Measurements from ENCODE around the gene CDK11B. TPM values are rescaled to one million over a fixed set of nuclear protein-coding genes. Genes with fewer than 3 reads are reported as not detected.

CDK11B gene
- total and polyA plus RNA-seq, 2 of the 8 experiments (the other 6 are each of a cell fraction or from before 2014, with no cell fraction given), result 11.1 to 31.9 TPM

DNA sequence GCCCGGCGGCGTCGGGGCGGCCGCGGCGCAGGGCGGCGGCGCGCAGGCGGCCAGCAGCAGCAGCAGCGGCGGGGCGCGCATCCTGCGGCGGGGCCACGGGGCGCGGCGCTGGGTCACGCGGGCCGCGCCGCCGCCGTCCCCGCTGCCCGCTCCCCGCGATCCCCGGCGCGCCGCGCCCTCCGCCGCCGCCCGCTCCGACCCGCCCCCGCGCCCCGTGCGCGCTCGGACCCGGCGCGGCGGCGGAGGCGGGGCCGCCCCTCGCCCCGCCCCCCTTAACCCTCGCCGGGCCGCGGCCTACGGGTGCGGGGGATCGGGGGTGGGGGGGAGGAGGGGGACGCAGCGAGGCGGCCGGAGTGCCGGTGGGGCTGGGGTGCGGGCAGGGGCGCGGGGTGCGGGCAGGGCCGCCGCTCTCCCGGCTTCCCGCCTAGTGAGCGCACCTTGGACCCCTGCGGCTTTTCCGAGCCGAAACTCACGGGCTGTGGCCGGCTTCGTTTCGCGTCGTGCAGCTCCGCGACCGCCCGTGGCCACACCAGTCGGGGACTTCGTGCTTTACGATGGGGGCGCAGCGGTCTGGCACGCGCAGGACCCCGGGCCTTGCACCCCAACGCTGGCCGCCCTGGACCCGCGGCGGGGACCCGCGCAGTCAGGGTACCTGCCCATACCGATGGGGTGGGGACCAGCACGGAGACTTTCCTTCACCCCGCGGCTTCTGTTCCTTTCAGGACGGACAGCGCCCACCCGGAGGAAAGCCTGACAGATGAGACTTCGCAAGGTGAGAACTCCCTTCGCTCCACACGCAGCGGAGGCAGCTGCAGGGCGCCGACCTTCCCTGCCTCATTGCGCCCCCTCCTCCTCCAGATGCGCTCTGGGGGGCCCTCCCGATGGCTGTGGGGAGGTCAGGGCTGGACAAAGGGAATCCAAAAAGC lies 58.6 kb downstream of the CDK11B start, which contains the start of gene FNDC10:
FNDC10 (minus strand) TSS at position 201 of the 926 bp plus-strand sequence; CDS start at position 81, 120 bp downstream.
- no peak within 1 kb of the TSS; the same call in 1 of the 2 replicates for H2BK15ac ChIP-seq (ENCODE audit: low read length)
- DNase-seq (ENCODE audit: low read depth in 1 of 2, low spot score in 2 of 2), result peak in 1 of 2 experiments; percentile 68
- TF ChIP-seq KDM1A (IDR thresholded peaks at IDR 0.05; ENCODE audit: borderline replicate concordance, low read length) (no peak), TAF7 (optimal IDR thresholded peaks at IDR 0.05; ENCODE audit: borderline replicate concordance, low read depth, low read length) (no peak), TEAD4 (IDR thresholded peaks at IDR 0.05; ENCODE audit: low read depth, low read length) (no peak), GABPA (IDR thresholded peaks at IDR 0.05; ENCODE audit: borderline replicate concordance, insufficient read depth, low read length) (no peak), BRCA1 (IDR thresholded peaks at IDR 0.05; ENCODE audit: low read depth, low read length) (no peak), KDM5A (IDR thresholded peaks at IDR 0.05; ENCODE audit: low read length) (no peak), EZH2 (IDR thresholded peaks at IDR 0.05; ENCODE audit: low read depth, low read length, severe bottlenecking) (no peak), CTBP2 (IDR thresholded peaks at IDR 0.05; ENCODE audit: borderline replicate concordance, insufficient read depth, insufficient read length, low read length) (no peak), BCL11A (IDR thresholded peaks at IDR 0.05; ENCODE audit: low read depth in 2 of 2, low read length in 2 of 2) (no peak)
- TF ChIP-seq, protein P1, sequence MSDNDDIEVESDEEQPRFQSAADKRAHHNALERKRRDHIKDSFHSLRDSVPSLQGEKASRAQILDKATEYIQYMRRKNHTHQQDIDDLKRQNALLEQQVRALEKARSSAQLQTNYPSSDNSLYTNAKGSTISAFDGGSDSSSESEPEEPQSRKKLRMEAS (IDR thresholded peaks at IDR 0.05), result peak; percentile 60

More for the DNA sequence above, 58.6 kb downstream of the CDK11B start, which contains the start of gene FNDC10:
- peaks cover 16% of the 10 kb centered on the region; the same call in 1 of the 2 replicates for H3K23me2 ChIP-seq (ENCODE audit: low read depth, low read length)
- H3K23ac ChIP-seq (ENCODE audit: insufficient read length), result no peak within 1 kb of the TSS
- H2BK20ac ChIP-seq (ENCODE audit: low read length), result no peak within 1 kb of the TSS
- FAIRE-seq, result no peak
- no peak within 1 kb of the TSS for H3K56ac ChIP-seq (replicated peaks; ENCODE audit: insufficient read length, low read depth, low read length)
- peaks cover 0 to 24% (median 18%) of the 10 kb centered on the region in 4 experiments; a peak in 6 of 7 replicates for H3K4me1 ChIP-seq (replicated peaks in 1 of 4; ENCODE audit: control insufficient read depth in 3 of 4, insufficient read depth in 4 of 4, low read length in 3 of 4)
- no peak within 1 kb of the TSS for H3K14ac ChIP-seq (ENCODE audit: insufficient read length)
- peak within 1 kb of the TSS; percentile 69 to 98 for H3K4me2 ChIP-seq (ENCODE audit: insufficient read depth in 1 of 2, low read depth in 2 of 2, low read length in 2 of 2)
- H3K27ac ChIP-seq (ENCODE audit: low read depth, low read length), result no peak within 1 kb of the TSS
- peak within 1 kb of the TSS; percentile 15; the same call in 1 of the 2 replicates for H2AFZ ChIP-seq (ENCODE audit: low read length)
- peak within 1 kb of the TSS; percentile 74 for H4K91ac ChIP-seq (replicated peaks; ENCODE audit: insufficient read length, low read length)
- H3K36me3 ChIP-seq (ENCODE audit: control insufficient read depth in 2 of 4, insufficient read depth in 4 of 4, low read length in 3 of 4), result no peaks in the 10 kb centered on the region
- peak within 1 kb of the TSS; percentile 30 to 75 (median 44) for H3K4me3 ChIP-seq (ENCODE audit: extremely low read depth in 1 of 4, insufficient read depth in 2 of 4, low read depth in 3 of 4, low read length in 4 of 4)
- H3K9me3 ChIP-seq (ENCODE audit: insufficient read depth in 2 of 2, low read depth in 1 of 2, low read length in 1 of 2), result no peaks in the 10 kb centered on the region
- no peak within 1 kb of the TSS for H2BK120ac ChIP-seq (replicated peaks; ENCODE audit: low read depth, low read length)
- H2BK12ac ChIP-seq (ENCODE audit: low read depth, low read length), result peak within 1 kb of the TSS; percentile 27; the same call in 1 of the 2 replicates
- H4K5ac ChIP-seq (ENCODE audit: insufficient read length, low read depth, low read length), result no peak within 1 kb of the TSS
- ChIA-PET CTCF (ENCODE audit: partially characterized antibody) (interaction anchor here (0.6 to 1.8 kb wide), 3 partner anchors 14 to 228 kb away, joined by 3 to 4 read pairs (median 3); no protein-coding TSS in a partner anchor), POLR2A (ENCODE audit: partially characterized antibody) (interaction anchor here (2.4 kb wide), 1 partner anchor 15 kb away, joined by 9 read pairs; the partner anchor contains the start of gene MIB2)
- H3K27me3 ChIP-seq (replicated peaks in 1 of 4; ENCODE audit: control insufficient read depth in 3 of 4, extremely low read depth in 1 of 4, insufficient read depth in 3 of 4, low read length in 3 of 4), result peaks cover 13 to 41% (median 34%) of the 10 kb centered on the region in 4 experiments
- peaks cover 2 to 6% of the 10 kb centered on the region in 2 experiments for H4K20me1 ChIP-seq (replicated peaks in 1 of 2; ENCODE audit: control insufficient read depth in 1 of 2, insufficient read depth in 2 of 2, low read length in 2 of 2)
- no peak within 1 kb of the TSS for H3K4ac ChIP-seq (replicated peaks; ENCODE audit: insufficient read length, low read depth, low read length)
- H3K79me1 ChIP-seq (ENCODE audit: low read depth, low read length), result no peaks in the 10 kb centered on the region
- H2BK5ac ChIP-seq (ENCODE audit: low read depth, low read length), result no peak within 1 kb of the TSS
- H4K8ac ChIP-seq (ENCODE audit: extremely low read depth, insufficient read depth, low read length), result peak within 1 kb of the TSS; percentile 79
- no peaks in the 10 kb centered on the region for H3K79me2 ChIP-seq (ENCODE audit: control insufficient read depth in 1 of 2, insufficient read depth in 2 of 2, low read length in 2 of 2)
- peak within 1 kb of the TSS; percentile 78 for H3K18ac ChIP-seq (ENCODE audit: extremely low read depth, low read length)
- peak within 1 kb of the TSS in 1 of 4 experiments; percentile 65; a peak in 1 of 7 replicates for H3K9ac ChIP-seq (replicated peaks in 1 of 4; ENCODE audit: extremely low read depth in 1 of 4, low read depth in 3 of 4, low read length in 3 of 4)
- 10% methylated on average over 44 of the region's 125 CpGs; no CpG with 5 or more reads in 1 of the 2 experiments for WGBS, 2 experiments (ENCODE audit: extremely low coverage in 1 of 2, insufficient coverage in 1 of 2, insufficient read length in 1 of 2, insufficient replicate concordance in 2 of 2, low coverage in 1 of 2, low lambda C conversion rate in 2 of 2, missing lambda C conversion rate in 1 of 2)
- H2AK5ac ChIP-seq (ENCODE audit: low read depth, low read length), result 0 out of 2 replicates have a peak within 1 kb of the TSS, but pooled peaks have one; percentile 13
